GM18526 (cell line): ENCODE measurements around the gene B3GNT3.
A peak's percentile ranks its signal among the peaks of the same experiment; 100 is the strongest.

Experiments used
- POLR2A ChIP-seq: IDR thresholded peaks from 3 replicates; pipeline ENCODE4 v1.6.1; 2011; ENCODE audit not compliant: insufficient read length; ENCODE audit errors: extremely low read depth

B3GNT3 gene

DNA sequence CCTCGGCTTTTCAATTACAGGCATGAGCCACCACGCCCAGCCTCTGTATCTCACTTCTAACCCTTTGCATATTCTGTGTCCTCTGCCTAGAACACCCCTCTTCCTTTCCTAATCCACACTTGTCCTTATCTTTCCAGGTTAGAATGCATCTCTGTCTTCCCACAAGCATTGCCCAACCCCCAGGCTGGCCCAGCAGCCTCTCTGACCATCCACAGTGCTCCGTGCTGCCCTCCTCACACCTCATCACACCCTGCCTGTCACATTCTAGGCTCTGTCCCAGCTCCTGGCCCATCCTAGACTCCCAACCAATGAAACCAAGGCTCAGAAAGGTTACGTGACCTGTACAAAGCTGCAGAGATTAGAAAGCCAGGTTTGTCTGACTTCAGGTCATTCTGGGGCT is 41.6 kb downstream of the B3GNT3 start:
- TF ChIP-seq POLR2A: no peak

DNA sequence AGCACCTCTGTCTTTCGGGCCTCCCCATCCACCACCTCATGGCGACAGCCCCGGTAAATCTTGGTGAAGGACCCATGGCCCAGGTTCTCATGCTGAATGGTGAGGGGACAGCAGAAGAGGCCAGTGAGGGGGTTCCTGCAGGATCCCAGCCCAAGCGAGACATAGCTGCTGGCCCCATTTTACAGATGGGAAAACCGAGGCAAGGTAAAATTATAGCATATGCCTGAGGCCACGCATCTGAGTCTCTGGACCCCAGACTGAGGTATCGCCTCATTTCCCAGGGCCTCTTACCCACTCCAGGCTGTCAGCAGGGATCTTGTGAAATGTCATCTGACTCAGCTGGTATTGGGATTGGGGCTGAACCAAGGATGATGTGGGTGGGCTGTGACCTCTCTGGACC is 43.0 kb downstream of the B3GNT3 start:
- no peak for TF ChIP-seq POLR2A

GRCh38 chr19:17840019-17840418 is 45.1 kb downstream of the B3GNT3 start:
- TF ChIP-seq POLR2A: no peak

DNA sequence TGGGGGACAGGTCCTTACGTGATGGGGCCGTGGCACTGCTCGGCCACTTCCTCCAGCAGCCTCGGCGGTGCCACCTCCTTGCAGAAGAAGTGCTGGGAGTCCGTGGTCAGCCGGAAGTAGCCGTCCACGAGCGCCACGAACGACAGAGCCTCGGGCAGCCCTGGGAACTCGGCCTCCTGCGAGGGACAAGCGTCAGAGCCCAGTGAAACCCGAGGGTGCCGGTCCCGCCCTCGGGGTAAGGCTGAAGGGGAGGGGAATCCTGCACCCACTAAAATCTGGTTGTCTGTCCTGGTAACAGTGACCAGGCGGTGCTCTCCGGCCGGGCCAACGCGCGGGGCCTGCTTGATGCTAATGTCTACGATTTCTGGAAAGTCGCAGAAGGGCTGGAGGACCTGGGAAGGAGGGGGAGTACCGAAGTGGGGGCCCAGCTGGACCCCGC is 46.5 kb downstream of the B3GNT3 start:
- TF ChIP-seq POLR2A: no peak

DNA sequence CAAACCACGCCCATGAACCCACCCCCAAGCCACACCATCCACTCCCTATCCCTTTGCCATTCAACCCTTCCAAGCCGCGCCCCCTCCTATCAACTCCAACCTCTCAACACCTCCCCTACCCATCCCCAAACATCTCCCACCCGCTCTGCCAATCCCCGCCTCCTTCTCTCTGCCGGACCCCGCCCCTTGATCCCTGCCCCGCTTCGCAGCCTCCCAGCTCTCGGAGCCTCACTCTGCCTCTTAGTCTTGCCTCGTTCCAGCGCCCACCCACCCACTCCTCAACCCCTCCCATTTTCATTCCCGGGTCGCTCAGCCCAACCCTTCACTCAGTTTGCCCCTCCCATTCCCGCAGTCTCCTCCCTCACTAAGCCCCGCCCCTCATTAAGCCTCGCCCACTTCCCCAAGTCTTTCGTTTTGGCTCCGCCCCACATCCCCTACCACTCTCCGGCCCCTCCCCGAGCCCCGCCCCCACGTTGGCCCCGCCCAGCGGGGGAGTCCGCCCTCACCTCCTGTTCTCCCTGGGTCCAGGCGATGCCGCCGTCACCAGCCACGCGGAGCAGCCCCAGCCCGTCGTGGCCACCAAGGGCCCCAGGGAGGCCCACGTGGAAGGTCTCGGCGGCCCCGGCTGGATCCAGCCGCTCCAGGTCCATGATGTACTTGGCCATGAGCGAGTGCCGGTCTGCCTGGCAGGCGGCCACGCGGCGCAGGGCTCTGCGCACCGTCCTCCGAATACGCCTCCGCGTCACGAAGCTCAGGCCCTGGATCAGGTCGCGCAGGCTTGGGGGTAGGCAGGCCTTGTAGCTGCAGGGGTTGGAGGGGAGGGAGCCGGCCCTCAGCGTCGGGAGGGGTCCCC is 47.1 kb downstream of the B3GNT3 start:
- no peak for TF ChIP-seq POLR2A

DNA sequence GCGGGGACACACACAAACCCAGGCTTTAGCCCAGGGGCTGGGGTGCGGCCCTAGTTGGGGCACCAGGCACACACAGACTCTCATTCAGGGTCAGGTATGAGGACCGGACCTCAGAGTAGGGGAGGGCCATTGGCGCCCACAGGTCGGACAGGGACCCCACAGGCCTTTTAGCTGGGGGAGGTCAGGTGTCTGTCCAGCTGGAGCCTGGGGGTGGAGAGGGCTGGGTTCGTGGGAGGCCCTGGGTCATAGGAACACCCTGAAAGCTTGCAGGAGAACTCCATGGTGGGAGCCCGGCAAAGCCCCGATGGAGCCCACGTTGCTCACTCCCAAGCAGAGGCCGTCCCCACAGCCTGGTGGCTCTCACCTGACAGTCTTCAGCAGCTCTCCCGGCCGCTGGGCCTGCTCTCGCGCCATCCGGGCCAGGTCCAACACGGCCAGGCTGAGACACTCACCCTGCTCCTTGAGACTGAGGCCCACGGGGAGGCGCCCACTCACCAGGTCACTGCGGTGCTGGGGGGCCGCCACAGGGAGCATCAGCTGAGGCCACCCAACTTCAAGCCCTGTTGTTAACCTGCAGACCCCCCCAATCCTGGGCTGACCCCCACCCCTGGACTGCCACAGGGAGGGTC is 47.8 kb downstream of the B3GNT3 start:
- no peak for TF ChIP-seq POLR2A

DNA sequence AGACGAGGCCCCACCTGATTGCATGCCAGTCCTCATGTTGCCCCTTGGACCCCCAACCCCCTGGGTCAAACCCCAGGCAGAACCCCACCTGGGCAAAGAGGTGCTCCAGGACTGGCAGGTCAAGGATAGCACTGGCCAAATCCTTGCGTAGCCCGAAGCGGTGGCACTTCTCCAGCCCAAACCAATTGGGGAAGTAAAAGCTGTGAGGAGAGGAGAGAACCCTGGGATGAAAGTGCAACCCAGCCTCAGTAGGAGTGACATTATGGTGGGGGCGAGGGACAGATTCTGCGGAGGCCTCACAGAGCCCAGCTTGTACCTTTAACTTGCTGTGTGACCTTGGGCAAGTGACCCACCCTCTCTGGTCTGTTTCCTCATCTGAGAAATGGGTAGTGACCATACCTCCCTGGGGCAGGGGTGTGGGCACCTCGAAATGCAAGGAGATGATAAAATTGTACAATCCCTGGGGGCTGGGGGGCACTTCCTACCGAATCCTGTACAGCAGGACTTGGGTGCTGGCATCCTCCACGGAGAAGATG is 48.4 kb downstream of the B3GNT3 start:
- TF ChIP-seq POLR2A: no peak

DNA sequence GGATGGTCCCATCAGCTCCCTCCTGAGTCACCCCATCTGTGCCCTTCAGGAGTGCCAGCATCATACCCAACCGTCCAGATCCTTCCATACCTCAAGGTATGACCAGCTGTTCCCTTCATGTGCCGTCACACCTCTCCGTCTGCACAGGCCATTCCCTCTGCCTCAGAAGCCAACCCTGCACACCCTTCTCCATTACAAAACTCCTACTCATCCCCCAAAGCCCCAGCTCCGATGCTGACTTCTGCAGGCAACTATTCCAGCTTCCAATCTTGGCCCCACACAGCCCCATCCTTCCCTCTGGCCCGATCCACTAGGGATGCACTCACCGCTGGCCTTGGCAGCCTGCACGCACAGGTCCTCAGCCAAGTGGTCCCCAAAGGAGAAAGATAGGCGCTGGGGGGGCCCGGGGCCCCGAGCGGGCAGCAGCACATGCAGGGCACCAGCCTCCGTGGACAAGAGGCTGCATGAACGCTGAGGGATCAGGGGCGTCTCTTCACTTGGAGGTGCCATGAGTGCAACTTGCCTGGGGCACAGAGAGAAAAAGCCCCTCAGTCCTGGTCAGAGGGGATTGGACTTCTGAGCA is 49.1 kb downstream of the B3GNT3 start:
- no peak for TF ChIP-seq POLR2A

DNA sequence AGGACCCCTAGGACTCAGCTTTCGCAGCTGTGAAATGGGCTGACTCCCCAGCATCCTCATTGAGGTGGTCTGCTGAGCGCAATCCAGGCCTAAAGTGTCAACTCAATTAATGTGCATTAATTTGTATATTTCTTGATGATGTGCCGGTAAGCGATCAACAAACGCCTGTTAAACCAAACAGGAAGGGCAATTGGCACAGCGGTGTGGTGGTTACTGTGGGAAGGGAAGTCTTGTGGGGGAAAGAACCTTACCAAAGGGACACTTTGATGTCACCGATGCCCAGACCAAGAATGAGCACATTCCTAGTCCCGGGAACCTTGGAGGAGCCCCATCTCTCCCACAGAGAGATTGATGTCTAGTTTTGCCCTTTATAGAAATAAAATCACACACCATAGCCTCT is 51.2 kb downstream of the B3GNT3 start:
- TF ChIP-seq POLR2A: no peak

DNA sequence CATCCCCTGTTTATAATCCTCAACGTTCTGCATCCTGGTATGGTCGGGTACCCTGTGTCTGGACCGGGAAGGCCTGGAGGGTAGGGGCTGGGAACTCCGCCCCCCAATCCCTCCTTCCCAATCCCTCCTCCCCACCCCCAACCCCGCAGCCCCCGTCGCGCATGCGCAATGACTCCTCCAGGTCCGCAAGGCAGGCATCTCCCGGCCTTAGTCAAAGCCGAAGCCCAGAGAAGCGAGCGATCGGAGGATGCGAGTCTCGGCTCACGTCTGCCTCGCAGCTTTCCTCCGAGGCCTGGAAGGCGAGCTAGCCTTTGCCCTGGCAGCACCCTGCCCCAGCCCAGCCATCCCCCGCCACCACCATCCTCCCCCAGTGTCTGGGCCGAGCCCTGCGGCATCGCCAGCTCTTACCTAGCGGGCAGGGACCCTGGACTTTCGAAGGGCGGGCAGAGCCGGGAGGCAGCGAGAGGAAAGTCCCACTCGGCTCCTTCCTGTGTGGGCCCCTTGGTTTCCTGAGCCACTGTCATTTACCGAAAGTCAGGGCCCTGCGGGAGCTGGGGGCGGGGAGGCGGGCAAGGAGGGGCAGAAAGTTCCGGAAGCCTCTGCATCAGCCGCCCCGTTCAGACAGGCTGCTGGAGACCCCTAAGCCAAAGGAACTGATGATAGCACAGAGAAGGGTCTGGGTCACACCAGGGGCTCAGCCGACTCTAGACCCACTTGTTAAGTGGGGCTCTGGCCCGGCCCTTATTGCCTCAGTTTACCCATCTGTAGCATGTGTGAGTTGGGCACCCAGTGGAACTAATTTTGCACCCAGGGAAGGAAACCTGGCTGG is 52.8 kb downstream of the B3GNT3 start, which contains the start of gene JAK3:
Gene JAK3 (minus strand): TSS at position 445 of the 829 bp plus-strand sequence. CDS start 3,565 bp downstream, outside the sequence.
- peak; percentile 79 for TF ChIP-seq POLR2A

GRCh38 chr19:17848595-17849292 is 53.8 kb downstream of the B3GNT3 start:
- no peak for TF ChIP-seq POLR2A

DNA sequence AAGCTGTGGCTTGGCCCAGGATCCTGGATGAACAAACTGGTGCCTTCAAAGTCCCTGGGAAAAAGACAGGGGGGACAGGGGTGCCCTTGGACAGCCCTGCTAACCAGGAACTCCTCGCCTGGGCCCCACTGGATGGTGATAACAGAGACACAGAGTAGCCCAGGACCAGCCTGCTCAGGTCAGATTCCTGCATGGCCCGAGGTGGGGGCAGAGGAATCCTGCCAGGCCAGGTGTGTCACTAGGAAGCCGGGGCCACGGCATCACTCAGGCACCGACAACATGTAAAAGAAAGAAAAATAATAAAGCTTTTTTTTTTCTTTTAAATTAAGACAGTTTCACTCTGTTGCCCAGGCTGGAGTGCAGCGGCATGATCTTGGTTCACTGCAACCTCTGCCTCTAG is 59.1 kb downstream of the B3GNT3 start:
- TF ChIP-seq POLR2A: no peak

DNA sequence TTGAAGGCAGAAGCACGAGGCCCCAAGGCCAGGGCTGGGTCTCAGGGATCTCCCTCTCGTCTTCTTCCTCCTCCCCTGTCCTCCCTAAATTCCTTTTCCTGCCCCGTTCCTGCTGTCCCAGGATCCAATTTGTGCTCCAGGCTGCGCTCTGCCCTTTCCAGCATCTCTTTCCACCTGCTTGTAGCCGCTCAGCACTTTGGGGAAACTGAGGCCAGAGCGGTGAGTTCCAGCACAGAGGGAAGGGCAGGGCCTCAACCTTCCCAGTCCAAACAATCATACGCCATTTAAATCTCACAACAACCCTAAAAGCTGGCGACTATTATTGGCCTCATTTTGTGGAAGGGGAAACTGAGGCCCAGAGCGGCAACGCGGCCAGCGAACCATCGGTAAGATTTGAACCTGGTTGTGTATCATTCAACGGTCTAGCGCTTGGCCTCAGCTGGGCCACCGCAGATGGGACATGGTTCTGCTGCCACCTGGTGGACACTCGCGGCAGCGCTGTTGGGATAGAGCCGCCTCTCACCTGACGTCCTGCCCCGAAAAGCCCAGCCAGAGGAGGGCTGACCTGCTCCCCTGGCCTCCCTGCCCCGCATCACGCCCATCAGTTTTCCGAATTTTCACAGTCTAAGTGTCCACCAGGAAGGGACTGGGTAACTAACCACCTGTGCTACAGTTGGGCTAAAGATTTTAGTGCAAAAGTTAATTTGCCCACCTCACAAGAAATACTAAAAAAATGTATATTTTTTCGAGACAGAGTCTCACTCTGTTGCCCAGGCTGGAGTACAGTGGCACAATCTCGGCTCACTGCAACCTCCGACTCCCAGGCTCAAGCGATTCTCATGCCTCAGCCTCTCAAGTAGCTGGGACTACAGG is 60.6 kb downstream of the B3GNT3 start:
- TF ChIP-seq POLR2A: no peak

DNA sequence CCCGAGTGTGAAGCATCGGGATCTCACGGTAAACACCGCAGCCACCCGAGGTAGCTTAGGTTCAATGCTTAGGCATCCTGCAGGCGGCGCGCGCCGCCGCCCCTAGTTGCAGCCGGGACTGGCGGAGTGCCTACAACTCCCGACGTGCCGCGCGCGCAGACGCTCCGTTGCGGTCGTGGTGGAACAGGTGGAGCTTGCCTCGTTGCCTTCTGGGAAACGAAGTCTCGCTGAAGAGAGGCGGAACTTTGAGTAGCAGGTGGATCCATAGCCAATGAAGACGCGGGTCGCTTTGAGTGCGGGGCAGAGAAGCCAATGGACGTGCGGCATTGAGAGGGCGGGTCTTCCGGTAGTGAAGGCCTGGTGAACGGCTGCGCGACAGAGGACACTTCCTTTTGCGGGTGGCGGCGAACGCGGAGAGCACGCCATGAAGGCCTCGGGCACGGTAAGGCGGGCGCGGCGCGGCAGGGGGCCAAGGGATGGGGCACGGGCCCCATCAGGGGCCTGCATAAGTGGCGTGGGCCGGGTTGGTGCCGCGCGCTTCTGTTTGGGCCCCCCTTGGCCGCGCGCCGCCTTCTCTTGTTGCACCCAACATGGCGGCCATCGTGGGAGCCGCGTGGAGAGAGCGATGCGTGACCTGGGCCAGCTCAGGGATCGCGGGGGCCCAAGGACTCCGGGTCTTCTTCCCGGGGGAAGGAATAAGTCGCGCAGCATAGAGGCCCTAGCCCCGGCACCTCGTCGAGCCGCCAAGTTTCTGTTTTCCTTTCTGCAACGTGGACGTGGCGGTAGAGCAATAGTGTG is 64.8 kb downstream of the B3GNT3 start, which contains the start of gene RPL18A:
Gene RPL18A (plus strand): TSS at position 378 of the 798 bp plus-strand sequence. CDS start 47 bp downstream, at position 425.
- peak; percentile 94 for TF ChIP-seq POLR2A
